Gastroesophageal sphincter (tissue), 3 donors: ENCODE data around the gene RFLNA.

Experiments used
- CTCF ChIP-seq, 4 experiments: fragments of 200-600 bp in 2 of 4; fragments of 450-650 bp in 2 of 4; sonication (generic) in 1 of 4; IDR thresholded peaks; one replicate each; pipeline ENCODE4 v1.5.1; 2017 to 2019; ENCODE audit warnings: antibody characterized with exemption in 4 of 4, mild to moderate bottlenecking in 2 of 4, moderate library complexity in 2 of 4
- POLR2A ChIP-seq, 2 donors: fragments of 450-650 bp; IDR thresholded peaks; one replicate each; pipeline ENCODE4 v1.6.1; 2017; ENCODE audit warnings: antibody characterized with exemption in 2 of 2, mild to moderate bottlenecking in 2 of 2, moderate library complexity in 1 of 2

- no peak for TF ChIP-seq CTCF (IDR thresholded peaks at IDR 0.05)
- no peak for TF ChIP-seq POLR2A (IDR thresholded peaks at IDR 0.05)
Measured at GRCh38 chr12:124310178-124310577, 15.3 kb downstream of the RFLNA start.
